Dedifferentiated amniotic fluid mesenchymal stem cell (primary cell): Measurements from ENCODE around the gene SH3PXD2B.

Source experiments
- DNase-seq: peaks from one replicate; pipeline ENCODE4 v3.0.0-alpha.2; 2016; ENCODE audit errors: extremely low spot score

Gene SH3PXD2B

GRCh38 chr5:172436879-172437369 lies 17.4 kb downstream of the SH3PXD2B start:
- DNase-seq: no peak

GRCh38 chr5:172436078-172436878 lies 18.0 kb downstream of the SH3PXD2B start:
- no peak for DNase-seq

- DNase-seq: no peak
Measured at GRCh38 chr5:172435362-172436077, 18.8 kb downstream of the SH3PXD2B start.

GRCh38 chr5:172434251-172434650 lies 20.1 kb downstream of the SH3PXD2B start:
- no peak for DNase-seq

GRCh38 chr5:172433513-172433912 lies 20.8 kb downstream of the SH3PXD2B start:
- DNase-seq: no peak

GRCh38 chr5:172433071-172433470 lies 21.3 kb downstream of the SH3PXD2B start:
- DNase-seq: no peak

- DNase-seq: no peak
Measured at GRCh38 chr5:172430354-172430753, 24.0 kb downstream of the SH3PXD2B start.

GRCh38 chr5:172429201-172429940 lies 25.0 kb downstream of the SH3PXD2B start:
- DNase-seq: peak; percentile 61

GRCh38 chr5:172428224-172429166 lies 25.8 kb downstream of the SH3PXD2B start:
- DNase-seq: no peak

GRCh38 chr5:172427202-172427601 lies 27.1 kb downstream of the SH3PXD2B start:
- no peak for DNase-seq

- DNase-seq: no peak
Measured at GRCh38 chr5:172426086-172426485, 28.2 kb downstream of the SH3PXD2B start.

- no peak for DNase-seq
Measured at GRCh38 chr5:172425402-172425801, 28.9 kb downstream of the SH3PXD2B start.

- no peak for DNase-seq
Measured at GRCh38 chr5:172424808-172425207, 29.5 kb downstream of the SH3PXD2B start.

- DNase-seq: no peak
Measured at GRCh38 chr5:172424111-172424490, 30.2 kb downstream of the SH3PXD2B start.

- no peak for DNase-seq
Measured at GRCh38 chr5:172423379-172424110, 30.8 kb downstream of the SH3PXD2B start.

GRCh38 chr5:172422255-172422654 lies 32.1 kb downstream of the SH3PXD2B start:
- DNase-seq: no peak

- no peak for DNase-seq
Measured at GRCh38 chr5:172421020-172421419, 33.3 kb downstream of the SH3PXD2B start.

- DNase-seq: peak; percentile 57
Measured at GRCh38 chr5:172420235-172420939, 33.9 kb downstream of the SH3PXD2B start.

GRCh38 chr5:172418862-172419814 lies 35.2 kb downstream of the SH3PXD2B start:
- DNase-seq: no peak
